Measurements from ENCODE around the gene LAMC3.
"Not testable (repeated sequence)": the region's sequence is repeated elsewhere in the genome, so short reads cannot be mapped to it uniquely, and the experiment has no call there.

LAMC3 gene

DNA sequence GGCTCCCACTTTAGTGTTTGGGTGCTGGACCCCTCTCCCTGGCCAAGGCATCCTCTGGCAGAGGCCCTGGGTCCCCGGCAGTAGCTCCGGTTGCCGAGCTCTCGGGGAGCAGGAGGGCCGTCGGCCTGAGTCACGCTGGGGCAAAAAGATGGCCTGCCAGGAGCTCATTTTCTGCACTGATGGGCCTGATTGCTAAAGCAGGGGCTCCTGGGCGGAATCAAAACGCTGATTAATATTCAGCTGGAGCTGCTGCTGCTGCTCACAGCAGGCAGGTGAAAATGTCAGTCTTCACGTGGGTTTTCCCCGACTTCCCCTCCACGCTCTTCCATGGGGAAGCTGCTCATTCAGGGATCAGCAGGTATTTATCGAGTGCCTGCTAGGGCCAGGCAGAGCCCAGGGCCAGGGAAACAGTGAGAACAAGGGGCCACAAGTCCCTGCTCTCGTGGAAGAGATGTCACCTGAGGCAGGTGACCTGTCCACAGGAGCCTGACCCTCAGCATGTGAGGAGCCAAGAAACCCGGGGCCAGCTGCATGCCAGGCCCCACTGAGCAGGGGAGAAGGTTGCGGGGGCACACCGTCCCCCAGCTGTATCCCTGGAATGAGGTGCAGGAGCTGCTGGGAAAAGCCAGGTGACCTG, 22.1 kb downstream of the LAMC3 start:
- no peak for DNase-seq

GRCh38 chr9:131031642-131032005, 22.6 kb downstream of the LAMC3 start:
- DNase-seq = no peak

GRCh38 chr9:131032384-131032783, 23.4 kb downstream of the LAMC3 start:
- no peak for DNase-seq

- no peak for DNase-seq
Observed at GRCh38 chr9:131033269-131034224, 24.6 kb downstream of the LAMC3 start.

GRCh38 chr9:131034268-131034667, 25.3 kb downstream of the LAMC3 start:
- no peak for DNase-seq

DNA sequence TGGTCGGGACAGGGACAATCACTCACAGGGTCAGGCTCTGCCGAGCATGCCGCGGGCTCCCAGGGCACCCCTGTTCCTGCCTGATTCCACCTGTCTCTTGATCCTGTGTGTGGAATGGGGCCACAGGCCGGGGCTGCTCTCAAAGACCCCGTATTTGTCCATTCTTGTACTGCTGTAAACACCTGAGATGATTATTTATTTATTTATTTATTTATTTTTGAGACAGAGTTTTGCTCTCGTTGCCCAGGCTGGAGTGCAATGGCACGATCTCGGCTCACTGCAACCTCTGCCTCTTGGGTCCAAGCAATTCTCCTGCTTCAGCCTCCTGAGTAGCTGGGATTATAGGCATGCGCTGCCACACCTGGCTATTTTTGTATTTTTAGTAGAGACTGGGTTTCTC, 25.8 kb downstream of the LAMC3 start:
- not testable (repeated sequence) for DNase-seq

GRCh38 chr9:131035548-131035947, 26.6 kb downstream of the LAMC3 start:
- no peak for DNase-seq

DNA sequence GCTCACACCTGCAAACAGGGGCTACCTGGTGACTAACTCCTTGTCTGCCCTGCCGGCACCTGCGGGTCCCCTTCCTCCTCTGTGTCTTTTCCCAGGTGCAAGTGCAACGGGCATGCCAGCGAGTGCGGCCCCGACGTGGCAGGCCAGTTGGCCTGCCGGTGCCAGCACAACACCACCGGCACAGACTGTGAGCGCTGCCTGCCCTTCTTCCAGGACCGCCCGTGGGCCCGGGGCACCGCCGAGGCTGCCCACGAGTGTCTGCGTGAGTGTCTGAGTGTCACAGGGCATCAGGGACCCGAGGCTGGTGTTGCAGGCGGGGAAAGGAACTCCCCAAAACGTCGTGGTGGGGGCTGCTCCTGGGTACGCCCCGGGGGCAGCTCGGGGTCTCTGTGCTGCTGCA, 27.1 kb downstream of the LAMC3 start:
- no peak for DNase-seq

- DNase-seq = no peak
Observed at GRCh38 chr9:131036529-131037334, 27.8 kb downstream of the LAMC3 start.

DNA sequence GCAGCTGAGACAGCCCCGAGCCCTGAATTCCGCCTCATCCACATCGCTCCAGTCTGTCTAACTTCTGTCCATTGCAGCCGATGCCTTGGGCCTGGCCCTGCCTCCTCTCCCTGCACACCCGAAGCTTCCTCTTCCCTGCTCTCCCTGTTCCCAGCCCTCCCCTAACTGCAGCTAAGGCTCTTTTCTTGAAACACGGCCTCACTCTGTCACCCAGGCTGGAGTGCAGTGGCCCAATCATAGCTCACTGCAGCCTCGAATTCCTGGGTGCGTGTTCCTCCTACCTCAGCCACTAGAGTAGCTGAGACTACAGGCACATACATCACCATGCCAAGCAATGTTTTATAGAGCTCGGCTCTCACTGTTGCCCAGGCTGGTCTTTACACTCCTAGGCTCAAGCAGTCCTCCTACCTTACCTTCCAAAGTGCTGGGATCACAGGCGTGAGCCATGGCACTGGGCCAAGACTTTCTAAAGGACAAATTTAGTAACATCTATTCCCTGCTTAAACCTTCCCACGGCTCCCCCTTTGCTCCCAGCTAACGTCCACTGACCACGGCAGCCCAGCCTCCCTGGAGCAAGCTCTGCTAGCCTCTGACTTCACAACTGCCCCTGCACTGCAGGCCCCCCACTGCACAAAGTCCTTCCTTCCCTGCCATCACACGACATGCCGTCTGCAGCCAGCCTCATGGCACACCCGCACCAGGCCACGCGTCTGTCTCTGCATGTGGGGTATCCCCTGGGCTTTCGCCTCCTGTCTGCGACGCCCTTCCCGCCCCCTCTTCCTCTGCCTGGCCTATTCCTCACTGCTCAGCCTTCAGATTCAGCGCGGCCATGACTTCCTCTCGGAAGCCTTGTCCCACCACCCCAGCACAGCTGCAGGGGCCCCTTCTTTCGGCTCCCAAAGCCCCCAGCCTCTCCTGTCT, 28.6 kb downstream of the LAMC3 start:
- no peak for DNase-seq

- DNase-seq = no peak
Observed at GRCh38 chr9:131038256-131039128, 29.5 kb downstream of the LAMC3 start.

GRCh38 chr9:131039129-131039954, 30.4 kb downstream of the LAMC3 start:
- DNase-seq = no peak

DNA sequence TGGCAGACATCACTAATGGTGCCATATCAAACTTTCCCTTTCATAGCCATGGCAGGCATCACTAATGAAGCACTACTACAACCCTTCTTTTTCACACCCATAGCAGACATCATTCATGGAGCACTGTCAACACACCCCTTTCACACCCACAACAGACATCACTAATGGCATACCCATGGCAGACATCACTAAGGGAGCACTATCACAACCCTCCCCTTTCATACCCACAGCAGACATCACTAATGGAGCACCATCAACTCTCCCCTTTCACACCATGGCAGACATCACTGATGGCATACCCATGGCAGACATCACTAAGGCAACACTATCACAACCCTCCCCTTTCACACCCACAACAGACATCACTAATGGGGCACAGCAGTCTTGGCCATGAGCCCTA, 33.7 kb downstream of the LAMC3 start:
- no peak for DNase-seq

DNA sequence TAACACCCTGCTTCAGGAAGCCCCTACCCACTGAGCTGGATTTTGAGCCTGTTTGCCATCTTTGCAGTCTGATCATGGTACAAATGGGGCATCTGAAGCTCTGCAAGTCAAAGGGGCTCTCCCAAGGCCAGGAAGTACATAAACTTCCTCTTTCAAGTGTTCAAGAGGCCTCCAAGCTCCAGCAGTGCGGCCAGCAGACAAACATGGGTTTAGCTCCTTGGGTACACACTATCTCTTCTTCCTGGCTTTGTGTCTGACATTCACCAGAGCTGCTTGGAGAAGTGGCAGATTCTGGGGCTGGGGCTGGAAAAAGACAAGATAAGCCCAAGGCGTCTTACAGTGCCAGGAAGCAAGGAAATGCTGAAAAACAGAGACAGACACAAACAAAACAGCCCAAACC, 34.1 kb downstream of the LAMC3 start:
- no peak for DNase-seq

- no peak for DNase-seq
Observed at GRCh38 chr9:131043646-131044045, 34.7 kb downstream of the LAMC3 start.

- peak; percentile 25 for DNase-seq
Observed at GRCh38 chr9:131045300-131046092, 36.5 kb downstream of the LAMC3 start.

GRCh38 chr9:131046093-131046380, 37.1 kb downstream of the LAMC3 start:
- DNase-seq = no peak

GRCh38 chr9:131046581-131047202, 37.7 kb downstream of the LAMC3 start:
- peak; percentile 81 for DNase-seq

DNA sequence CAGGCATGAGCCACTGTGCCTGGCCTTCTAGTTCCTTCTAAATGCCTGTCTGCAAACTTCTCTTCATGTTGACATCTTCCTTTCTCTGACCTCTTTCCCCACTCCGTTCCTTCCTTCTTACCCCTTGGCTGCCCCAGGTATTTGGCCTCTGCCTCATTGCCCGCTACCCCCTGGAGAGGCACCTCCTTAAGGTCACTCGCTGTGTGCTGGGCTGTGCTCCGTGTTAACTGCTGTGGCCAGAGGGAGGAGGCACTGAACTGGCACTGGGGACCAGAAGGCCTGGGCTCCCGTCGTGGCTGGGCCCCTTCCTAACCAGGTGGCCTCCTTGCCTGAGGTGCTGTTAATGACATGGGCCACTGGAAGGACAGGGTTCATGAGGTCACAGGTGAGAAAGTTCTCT, 39.4 kb downstream of the LAMC3 start:
- DNase-seq = no peak

All from activated CD4-positive, alpha-beta T cell treated with anti-CD3 and anti-CD28 coated beads, Interleukin-2, Interleukin-6, amounts not matched to agents 100 ng/mL and 50 ng/mL, durations not matched to agents 16 hours and 8 hours (primary cell).